Hepatocyte (in vitro differentiated cells): ENCODE results near the gene PTPRT.

Experiments
- CTCF ChIP-seq: fragments of 200-600 bp; sonication (generic); IDR thresholded peaks from 2 replicates; pipeline ENCODE4 v1.5.1; 2016; ENCODE audit warnings: antibody characterized with exemption, mild to moderate bottlenecking; ENCODE audit not compliant: poor library complexity
- EZH2 ChIP-seq: fragments of 200-600 bp; sonication (generic); IDR thresholded peaks from 2 replicates; pipeline ENCODE4 v1.6.1; 2016; ENCODE audit warnings: antibody characterized with exemption, mild to moderate bottlenecking, borderline replicate concordance

- no peak for TF ChIP-seq EZH2
- no peak for TF ChIP-seq CTCF
Measured at GRCh38 chr20:42461965-42462593, 727.6 kb downstream of the PTPRT start.
